SK-N-SH treated with all-trans-retinoic acid at 6 μM for 48 hours (cell line): ENCODE measurements around the gene LAG3.

Experiments used
- ATAC-seq: fragments of 200-7000 bp; cut with Tn5 transposase; 3 replicates; pipeline ENCODE4 v1.9.1; 2020; ENCODE audit warnings: mild to moderate bottlenecking, moderate library complexity
- ARNTL ChIP-seq: fragments of 450-650 bp; formaldehyde crosslinking; IDR thresholded peaks from 2 replicates; pipeline ENCODE4 v1.5.0; 2020; ENCODE audit warnings: low read depth, mild to moderate bottlenecking, moderate library complexity, borderline replicate concordance
- BACH2 ChIP-seq: fragments of 250-450 bp; sonication (Bioruptor Pico); IDR thresholded peaks from 2 replicates; pipeline ENCODE4 v1.9.0; 2021; ENCODE audit warnings: mild to moderate bottlenecking, borderline replicate concordance
- CREB5 ChIP-seq: fragments of 250-450 bp; sonication (Bioruptor Pico); IDR thresholded peaks from 2 replicates; pipeline ENCODE4 v1.5.1; 2020; ENCODE audit warnings: low read depth, mild to moderate bottlenecking, moderate library complexity
- CSDC2 ChIP-seq: fragments of 250-450 bp; sonication (Bioruptor Pico); IDR thresholded peaks from 2 replicates; pipeline ENCODE4 v1.5.0; 2020; ENCODE audit warnings: mild to moderate bottlenecking, moderate library complexity
- CSRNP3 ChIP-seq: fragments of 250-450 bp; sonication (Bioruptor Pico); IDR thresholded peaks from 2 replicates; pipeline ENCODE4 v1.5.1; 2021; ENCODE audit warnings: mild to moderate bottlenecking, moderate library complexity
- ESRRG ChIP-seq: fragments of 250-450 bp; sonication (Bioruptor Pico); IDR thresholded peaks from 2 replicates; pipeline ENCODE4 v1.6.1; 2021; ENCODE audit warnings: mild to moderate bottlenecking
- GLIS3 ChIP-seq: fragments of 250-450 bp; sonication (Bioruptor Pico); IDR thresholded peaks from 2 replicates; pipeline ENCODE4 v1.5.0; 2020; ENCODE audit warnings: mild to moderate bottlenecking, moderate library complexity
- ISL1 ChIP-seq: fragments of 250-450 bp; sonication (Bioruptor Pico); IDR thresholded peaks from 2 replicates; pipeline ENCODE4 v2.1.2; 2022; ENCODE audit warnings: mild to moderate bottlenecking, moderate library complexity
- OSR1 ChIP-seq: fragments of 250-450 bp; sonication (Bioruptor Pico); IDR thresholded peaks from 2 replicates; pipeline ENCODE4 v1.8.0; 2022; ENCODE audit warnings: moderate library complexity, mild to moderate bottlenecking, inconsistent platforms
- PATZ1 ChIP-seq: fragments of 250-450 bp; sonication (Bioruptor Pico); IDR thresholded peaks from 2 replicates; pipeline ENCODE4 v1.8.0; 2020; ENCODE audit warnings: mild to moderate bottlenecking, moderate library complexity, borderline replicate concordance
- POU6F1 ChIP-seq: fragments of 250-450 bp; sonication (Bioruptor Pico); IDR thresholded peaks from 2 replicates; pipeline ENCODE4 v1.8.0; 2021; ENCODE audit warnings: low read depth, mild to moderate bottlenecking, moderate library complexity, borderline replicate concordance
- PPARA ChIP-seq: fragments of 250-450 bp; sonication (Bioruptor Pico); IDR thresholded peaks from 2 replicates; pipeline ENCODE4 v1.5.0; 2020; ENCODE audit warnings: mild to moderate bottlenecking, borderline replicate concordance
- RARB ChIP-seq: fragments of 250-450 bp; sonication (Bioruptor Pico); IDR thresholded peaks from 2 replicates; pipeline ENCODE4 v1.8.0; 2021; ENCODE audit warnings: mild to moderate bottlenecking, moderate library complexity
- SNAI2 ChIP-seq: fragments of 250-450 bp; sonication (Bioruptor Pico); IDR thresholded peaks from 2 replicates; pipeline ENCODE4 v1.5.0; 2020; ENCODE audit warnings: mild to moderate bottlenecking, moderate library complexity
- TOX ChIP-seq: fragments of 250-450 bp; sonication (Bioruptor Pico); IDR thresholded peaks from 2 replicates; pipeline ENCODE4 v1.8.0; 2021; ENCODE audit warnings: mild to moderate bottlenecking, moderate library complexity, borderline replicate concordance
- TSHZ2 ChIP-seq: fragments of 250-450 bp; sonication (Bioruptor Pico); IDR thresholded peaks from 2 replicates; pipeline ENCODE4 v1.5.0; 2020; ENCODE audit warnings: mild to moderate bottlenecking, moderate library complexity
- ZC3H10 ChIP-seq: fragments of 250-450 bp; sonication (Bioruptor Pico); IDR thresholded peaks from 2 replicates; pipeline ENCODE4 v1.5.1; 2021; ENCODE audit warnings: mild to moderate bottlenecking, moderate library complexity
- ZFP3 ChIP-seq: fragments of 250-450 bp; sonication (Bioruptor Pico); IDR thresholded peaks from 2 replicates; pipeline ENCODE4 v1.5.0; 2020; ENCODE audit warnings: mild to moderate bottlenecking, moderate library complexity
- ZFP30 ChIP-seq: fragments of 450-650 bp; formaldehyde crosslinking; IDR thresholded peaks from 2 replicates; pipeline ENCODE4 v1.5.0; 2022; ENCODE audit warnings: mild to moderate bottlenecking, moderate library complexity
- ZNF565 ChIP-seq: fragments of 450-650 bp; formaldehyde crosslinking; conservative IDR thresholded peaks from 2 replicates; pipeline ENCODE4 v1.5.0; 2020; ENCODE audit warnings: low read depth, mild to moderate bottlenecking, moderate library complexity
- ZNF70 ChIP-seq: fragments of 450-650 bp; formaldehyde crosslinking; IDR thresholded peaks from 2 replicates; pipeline ENCODE4 v1.5.0; 2020; ENCODE audit warnings: mild to moderate bottlenecking, moderate library complexity
- ZNF8 ChIP-seq: fragments of 450-650 bp; formaldehyde crosslinking; IDR thresholded peaks from 2 replicates; pipeline ENCODE4 v1.5.0; 2020; ENCODE audit warnings: mild to moderate bottlenecking, moderate library complexity

Gene LAG3

GRCh38 chr12:6747216-6747615 lies 25.1 kb upstream of the LAG3 start:
- ATAC-seq = no peak
- TF ChIP-seq ZNF8 (no peak), ZNF70 (no peak), ZNF565 (CRISPR knock-in tag) (no peak), CSDC2 (CRISPR knock-in tag) (no peak), BACH2 (no peak), CREB5 (no peak), ESRRG (CRISPR knock-in tag) (no peak)

- TF ChIP-seq TSHZ2 (CRISPR knock-in tag) (no peak), ZNF70 (no peak), OSR1 (no peak), ESRRG (CRISPR knock-in tag) (no peak), ZNF565 (CRISPR knock-in tag) (no peak), SNAI2 (no peak), RARB (no peak), ZC3H10 (CRISPR knock-in tag) (no peak), CSRNP3 (CRISPR knock-in tag) (no peak), CSDC2 (CRISPR knock-in tag) (no peak), GLIS3 (CRISPR knock-in tag) (no peak), ISL1 (no peak), ZFP30 (CRISPR knock-in tag) (no peak), ARNTL (no peak)
- ATAC-seq = no peak
Observed at GRCh38 chr12:6748761-6749160, 23.6 kb upstream of the LAG3 start.

GRCh38 chr12:6750506-6750905 lies 21.8 kb upstream of the LAG3 start:
- ATAC-seq = no peak
- TF ChIP-seq ARNTL (no peak), TSHZ2 (CRISPR knock-in tag) (no peak), POU6F1 (no peak)

GRCh38 chr12:6751767-6752166 lies 20.6 kb upstream of the LAG3 start:
- TF ChIP-seq PATZ1 (CRISPR knock-in tag) (no peak), TOX (CRISPR knock-in tag) (no peak), RARB (no peak), GLIS3 (CRISPR knock-in tag) (no peak), ZNF70 (no peak), CSDC2 (CRISPR knock-in tag) (no peak), OSR1 (no peak), SNAI2 (no peak), CSRNP3 (CRISPR knock-in tag) (no peak), BACH2 (no peak), ZFP3 (CRISPR knock-in tag) (no peak), PPARA (CRISPR knock-in tag) (no peak)
- TF ChIP-seq, all 23 proteins: peak for 0
- ATAC-seq = no peak
